OCI-LY7 (cell line): ENCODE results near the gene MAPK4. TPM values are rescaled to one million over a fixed set of nuclear protein-coding genes. Genes with fewer than 3 reads are reported as not detected.

Experiments used
- BruUV-seq: library from RNA; stranded (reverse); fragments of 400-500 nt; replicated peaks from 2 replicates; lab custom pipeline; 2021; lab: Mats Ljungman, UMichigan
- CTCF ChIA-PET: fragments of 300-600 bp; sonication (Branson Sonifier 250); formaldehyde crosslinking; loops from one replicate; lab custom pipeline; 2022; ENCODE audit warnings: antibody characterized with exemption; ENCODE audit not compliant: unreplicated experiment; lab: Charles Lee
- POLR2A ChIA-PET: fragments of 300-600 bp; sonication (Branson Sonifier 250); formaldehyde crosslinking; loops from one replicate; lab custom pipeline; 2022; ENCODE audit warnings: antibody characterized with exemption; lab: Charles Lee
- DNase-seq: peaks from one replicate; pipeline ENCODE4 v3.0.0-alpha.2; 2015; ENCODE audit warnings: low spot score
- H2AFZ ChIP-seq: fragments of 200-600 bp; sonication (generic), shearing (Covaris generic); 2 replicates; pipeline ENCODE4 v1.6.1; 2014; ENCODE audit warnings: mild to moderate bottlenecking, antibody characterized with exemption, low read length, moderate library complexity
- H3K27ac ChIP-seq: fragments of 200-600 bp; sonication (generic); 2 replicates; pipeline ENCODE4 v1.5.1; 2014; ENCODE audit warnings: mixed run types, low read depth, mild to moderate bottlenecking, moderate library complexity, low read length, inconsistent platforms; ENCODE audit not compliant: poor library complexity, severe bottlenecking
- H3K36me3 ChIP-seq: fragments of 200-600 bp; sonication (generic); 2 replicates; pipeline ENCODE4 v1.6.1; 2014; ENCODE audit warnings: mild to moderate bottlenecking, antibody characterized with exemption, low read length, moderate library complexity, mixed read lengths; ENCODE audit not compliant: insufficient read depth
- H3K4me1 ChIP-seq: fragments of 200-600 bp; sonication (generic); 2 replicates; pipeline ENCODE4 v1.5.1; 2014; ENCODE audit warnings: mild to moderate bottlenecking, low read length; ENCODE audit not compliant: insufficient read depth, poor library complexity, severe bottlenecking
- H3K4me2 ChIP-seq: fragments of 200-600 bp; sonication (generic); 2 replicates; pipeline ENCODE4 v1.6.1; 2014; ENCODE audit warnings: mild to moderate bottlenecking, low read length
- H3K4me3 ChIP-seq: fragments of 200-600 bp; sonication (generic); 2 replicates; pipeline ENCODE4 v1.5.1; 2014; ENCODE audit warnings: mild to moderate bottlenecking, low read depth, low read length; ENCODE audit not compliant: poor library complexity, severe bottlenecking
- H3K79me2 ChIP-seq: fragments of 200-600 bp; sonication (generic); 2 replicates; pipeline ENCODE4 v1.6.1; 2016; ENCODE audit warnings: low read depth, mild to moderate bottlenecking, low read length, moderate library complexity, mixed read lengths; ENCODE audit not compliant: insufficient read depth
- H3K9me2 ChIP-seq: fragments of 200-600 bp; sonication (generic); 2 replicates; pipeline ENCODE4 v1.6.1; 2016; ENCODE audit warnings: mild to moderate bottlenecking, low read length, mixed read lengths; ENCODE audit not compliant: insufficient read depth
- H3K9me3 ChIP-seq: fragments of 200-600 bp; sonication (generic); 2 replicates; pipeline ENCODE4 v1.6.1; 2014; ENCODE audit warnings: mild to moderate bottlenecking, mixed run types, low read length, mixed read lengths
- H4K20me1 ChIP-seq: fragments of 200-600 bp; sonication (generic); 2 replicates; pipeline ENCODE4 v1.6.1; 2014; ENCODE audit warnings: mild to moderate bottlenecking, antibody characterized with exemption, low read length, moderate library complexity, mixed read lengths; ENCODE audit not compliant: insufficient read depth
- CTCF ChIP-seq: fragments of 200-600 bp; sonication (generic); conservative IDR thresholded peaks from 2 replicates; pipeline ENCODE4 v1.5.1; 2014; ENCODE audit warnings: mild to moderate bottlenecking, antibody characterized with exemption, low read length, moderate library complexity, mixed read lengths
- EZH2phosphoT487 ChIP-seq: fragments of 200-600 bp; sonication (generic); IDR thresholded peaks from 2 replicates; pipeline ENCODE4 v1.6.1; 2018; ENCODE audit warnings: low read depth, borderline replicate concordance, mild to moderate bottlenecking, mixed run types, antibody characterized with exemption, low read length, moderate library complexity, mixed read lengths
- intact Hi-C: fragments of 100-400 bp; cut with micrococcal nuclease; formaldehyde crosslinking; loops from one replicate; pipeline ENCODE4 v1.10.0; 2022; ENCODE audit not compliant: unreplicated experiment
- total RNA-seq, 2 experiments: library from RNA; depleted of rRNA in 1 of 2; stranded (reverse); fragments of >200 nt in 1 of 2; shearing (Covaris generic) in 1 of 2; gene quantifications; 2 replicates each; pipeline ENCODE4 v1.2.3, GENCODE V29; 2014 to 2022

Gene MAPK4
- total RNA-seq, 2 experiments from 2014 or later, result not detected

DNA sequence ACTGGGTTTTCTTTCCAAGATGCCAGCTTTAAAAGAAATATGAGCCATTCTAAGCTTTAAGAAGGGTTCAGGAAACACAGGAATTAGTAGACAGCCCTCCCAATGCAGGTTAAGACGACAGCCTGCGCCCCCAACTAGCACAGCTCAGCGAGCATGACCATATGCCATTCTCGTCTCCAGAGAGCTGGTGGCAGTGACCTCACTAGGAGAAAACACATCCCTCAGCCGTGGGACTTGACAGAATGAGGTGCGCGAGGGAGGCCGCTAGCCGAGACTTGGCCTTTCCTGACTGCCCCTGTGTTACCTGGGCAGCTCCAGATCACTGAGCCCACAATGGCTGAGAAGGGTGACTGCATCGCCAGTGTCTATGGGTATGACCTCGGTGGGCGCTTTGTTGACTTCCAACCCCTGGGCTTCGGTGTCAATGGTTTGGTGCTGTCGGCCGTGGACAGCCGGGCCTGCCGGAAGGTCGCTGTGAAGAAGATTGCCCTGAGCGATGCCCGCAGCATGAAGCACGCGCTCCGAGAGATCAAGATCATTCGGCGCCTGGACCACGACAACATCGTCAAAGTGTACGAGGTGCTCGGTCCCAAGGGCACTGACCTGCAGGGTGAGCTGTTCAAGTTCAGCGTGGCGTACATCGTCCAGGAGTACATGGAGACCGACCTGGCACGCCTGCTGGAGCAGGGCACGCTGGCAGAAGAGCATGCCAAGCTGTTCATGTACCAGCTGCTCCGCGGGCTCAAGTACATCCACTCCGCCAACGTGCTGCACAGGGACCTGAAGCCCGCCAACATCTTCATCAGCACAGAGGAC, 103.9 kb downstream of the MAPK4 start:
- TF ChIP-seq EZH2phosphoT487, result no peak
- TF ChIP-seq CTCF, result no peak
- ChIA-PET CTCF (interaction anchor here (0.9 kb wide), 1 partner anchor 7 kb away, joined by 3 read pairs; no protein-coding TSS in a partner anchor), POLR2A (no interaction called here)

DNA sequence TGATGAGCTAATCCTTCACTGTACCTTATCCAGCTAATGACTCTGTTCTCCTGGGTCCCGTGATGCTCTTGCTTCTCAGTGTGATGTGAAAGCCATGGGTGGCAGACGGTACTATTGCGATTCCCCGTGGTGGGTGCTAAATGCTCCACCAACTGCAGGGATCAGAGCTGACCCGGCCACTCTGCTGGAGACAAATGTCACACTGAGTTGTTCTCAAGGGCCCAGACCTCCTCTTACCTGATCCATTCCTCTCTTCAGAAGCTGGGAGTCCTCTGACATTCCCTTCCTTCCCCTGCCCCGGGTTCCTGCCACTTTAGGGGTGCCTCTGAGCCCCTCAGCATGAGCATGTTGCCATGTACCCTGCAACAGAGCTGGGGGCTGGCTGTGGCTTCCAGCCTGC, 105.1 kb downstream of the MAPK4 start:
- no peaks in the 10 kb centered on the region for H3K9me3 ChIP-seq

More for the DNA sequence above, 103.9 kb downstream of the MAPK4 start:
- Histone ChIP-seq H3K9me3 (no peaks in the 10 kb centered on the region), H2AFZ (no peak overlapping the region), H3K36me3 (no peaks in the 10 kb centered on the region), H4K20me1 (no peaks in the 10 kb centered on the region), H3K4me3 (no peak overlapping the region), H3K79me2 (no peaks in the 10 kb centered on the region), H3K9me2 (no peaks in the 10 kb centered on the region), H3K4me1 (no peaks in the 10 kb centered on the region), H3K27ac (no peak overlapping the region), H3K4me2 (no peak overlapping the region)
- intact Hi-C loops, result loop anchor here (5.0 kb wide), 1 partner anchor 203 kb away; no protein-coding TSS in a partner anchor
- BruUV-seq, result no TSS peak
- no peak for DNase-seq

More for the DNA sequence above, 105.1 kb downstream of the MAPK4 start:
- Histone ChIP-seq H4K20me1 (no peaks in the 10 kb centered on the region), H3K27ac (no peak overlapping the region), H3K4me1 (no peaks in the 10 kb centered on the region), H3K4me2 (no peak overlapping the region), H3K36me3 (no peaks in the 10 kb centered on the region), H3K9me2 (no peaks in the 10 kb centered on the region), H3K79me2 (no peaks in the 10 kb centered on the region), H2AFZ (no peak overlapping the region), H3K4me3 (no peak overlapping the region)
- POLR2A ChIA-PET, result no interaction called here
- no TSS peak for BruUV-seq
- no peak for DNase-seq
- CTCF ChIA-PET, result no interaction called here
- TF ChIP-seq CTCF (no peak), EZH2phosphoT487 (no peak)
- intact Hi-C loops, result no loop called here
